Measurements from ENCODE around the gene KIF24.
A peak's percentile ranks its signal among the peaks of the same experiment; 100 is the strongest.

The KIF24 gene

DNA sequence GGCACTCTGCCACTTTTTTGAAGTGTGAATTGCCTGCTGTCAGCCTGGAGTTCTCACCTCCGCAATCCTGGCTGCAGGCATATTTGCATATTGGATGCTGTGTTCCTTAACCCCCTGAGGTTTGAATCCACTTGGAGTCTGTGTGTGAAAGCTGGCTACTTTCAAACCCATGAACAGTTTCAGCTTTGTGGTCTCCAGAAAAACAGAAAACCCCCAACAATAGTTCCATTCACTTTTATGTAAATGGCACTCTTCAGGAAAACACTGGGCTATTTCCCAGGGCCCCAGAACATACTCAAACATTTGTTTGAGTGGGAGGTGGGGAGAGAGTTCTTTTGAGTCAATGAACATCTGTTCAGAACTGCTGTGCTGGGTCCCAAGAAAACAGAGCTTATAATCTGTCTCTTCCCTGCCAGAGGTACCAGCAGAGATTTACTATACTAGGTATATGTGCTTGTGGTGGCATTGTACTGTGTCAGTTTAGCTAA, 5.3 kb upstream of the KIF24 start:
- no peak for DNase-seq (ENCODE audit: low read depth)
- TF ChIP-seq, protein P1, sequence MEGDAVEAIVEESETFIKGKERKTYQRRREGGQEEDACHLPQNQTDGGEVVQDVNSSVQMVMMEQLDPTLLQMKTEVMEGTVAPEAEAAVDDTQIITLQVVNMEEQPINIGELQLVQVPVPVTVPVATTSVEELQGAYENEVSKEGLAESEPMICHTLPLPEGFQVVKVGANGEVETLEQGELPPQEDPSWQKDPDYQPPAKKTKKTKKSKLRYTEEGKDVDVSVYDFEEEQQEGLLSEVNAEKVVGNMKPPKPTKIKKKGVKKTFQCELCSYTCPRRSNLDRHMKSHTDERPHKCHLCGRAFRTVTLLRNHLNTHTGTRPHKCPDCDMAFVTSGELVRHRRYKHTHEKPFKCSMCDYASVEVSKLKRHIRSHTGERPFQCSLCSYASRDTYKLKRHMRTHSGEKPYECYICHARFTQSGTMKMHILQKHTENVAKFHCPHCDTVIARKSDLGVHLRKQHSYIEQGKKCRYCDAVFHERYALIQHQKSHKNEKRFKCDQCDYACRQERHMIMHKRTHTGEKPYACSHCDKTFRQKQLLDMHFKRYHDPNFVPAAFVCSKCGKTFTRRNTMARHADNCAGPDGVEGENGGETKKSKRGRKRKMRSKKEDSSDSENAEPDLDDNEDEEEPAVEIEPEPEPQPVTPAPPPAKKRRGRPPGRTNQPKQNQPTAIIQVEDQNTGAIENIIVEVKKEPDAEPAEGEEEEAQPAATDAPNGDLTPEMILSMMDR (IDR thresholded peaks at IDR 0.05; ENCODE audit: control insufficient read depth, extremely low read depth, insufficient read depth), result no peak
- H3K4me3 ChIP-seq (ENCODE audit: low read depth, low read length), result no peak overlapping the region

DNA sequence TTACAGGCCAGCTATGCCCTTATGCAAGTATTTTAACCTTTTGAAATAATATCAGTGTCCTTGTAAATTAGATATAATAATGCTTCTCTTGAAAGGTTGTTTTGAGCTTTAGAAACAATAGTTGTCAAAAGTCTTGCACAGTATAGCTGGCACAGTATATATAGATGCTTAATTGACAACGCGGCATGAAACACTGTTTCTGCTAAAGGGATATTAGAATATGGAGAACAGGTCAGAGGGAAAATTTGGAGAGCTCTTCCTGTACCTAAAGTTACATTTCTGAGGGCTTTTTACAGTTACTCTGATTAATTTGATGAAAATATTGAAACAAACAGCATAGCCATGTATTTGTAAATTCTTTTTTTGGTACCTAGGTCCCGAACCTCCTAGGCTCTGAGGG, 4.8 kb upstream of the KIF24 start:
- TF ChIP-seq, protein P1 (IDR thresholded peaks at IDR 0.05; ENCODE audit: control insufficient read depth, extremely low read depth, insufficient read depth), result no peak
- DNase-seq (ENCODE audit: low read depth), result no peak

DNA sequence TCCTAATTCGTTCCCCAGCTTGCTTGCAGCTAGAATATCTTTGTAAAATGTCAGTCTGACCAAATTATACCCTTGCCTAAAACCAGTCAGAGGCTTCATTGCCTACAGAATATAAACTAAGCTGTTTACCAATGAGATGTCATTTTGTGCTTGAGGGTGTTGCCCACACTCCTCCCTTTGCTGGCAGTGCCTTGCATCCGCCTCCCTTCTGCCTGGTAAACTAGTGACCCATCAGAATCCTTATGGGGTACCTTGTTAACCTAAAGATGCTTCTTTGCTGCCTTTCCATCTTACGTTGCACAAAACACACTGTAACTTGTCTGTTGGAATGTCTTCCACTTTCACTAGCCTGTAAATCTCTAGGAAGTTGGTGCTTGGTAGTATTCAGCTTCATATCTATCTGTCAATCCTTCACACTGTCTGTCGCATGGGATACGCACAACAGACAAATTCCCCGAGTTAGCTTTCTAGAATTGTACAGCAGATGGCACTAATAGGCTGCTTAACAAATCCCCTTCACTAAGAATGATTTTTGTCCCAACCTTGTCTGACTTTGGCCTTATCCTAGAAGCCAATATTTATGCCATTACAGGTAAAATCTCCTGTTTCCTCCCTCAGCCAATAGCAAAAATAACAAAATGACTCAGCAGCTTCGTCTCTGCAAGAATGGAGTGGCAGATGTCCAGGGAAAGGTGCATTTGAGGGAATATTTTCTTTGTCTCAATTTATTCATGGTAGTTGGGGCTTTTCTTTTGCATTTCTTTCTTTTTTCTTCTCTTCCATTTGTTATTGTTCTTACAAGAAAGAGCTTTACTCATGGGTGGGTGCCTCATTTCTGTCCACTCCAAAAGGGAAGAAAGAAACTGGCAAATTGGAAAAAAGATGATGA, 3.3 kb upstream of the KIF24 start:
- TF ChIP-seq, protein P1 (IDR thresholded peaks at IDR 0.05; ENCODE audit: control insufficient read depth, extremely low read depth, insufficient read depth), result peak; percentile 46
- H3K4me3 ChIP-seq (ENCODE audit: low read depth, low read length), result no peak overlapping the region
- DNase-seq (ENCODE audit: low read depth), result no peak

More for the DNA sequence above, 4.8 kb upstream of the KIF24 start:
- H3K4me3 ChIP-seq (ENCODE audit: low read depth, low read length), result no peak overlapping the region

DNA sequence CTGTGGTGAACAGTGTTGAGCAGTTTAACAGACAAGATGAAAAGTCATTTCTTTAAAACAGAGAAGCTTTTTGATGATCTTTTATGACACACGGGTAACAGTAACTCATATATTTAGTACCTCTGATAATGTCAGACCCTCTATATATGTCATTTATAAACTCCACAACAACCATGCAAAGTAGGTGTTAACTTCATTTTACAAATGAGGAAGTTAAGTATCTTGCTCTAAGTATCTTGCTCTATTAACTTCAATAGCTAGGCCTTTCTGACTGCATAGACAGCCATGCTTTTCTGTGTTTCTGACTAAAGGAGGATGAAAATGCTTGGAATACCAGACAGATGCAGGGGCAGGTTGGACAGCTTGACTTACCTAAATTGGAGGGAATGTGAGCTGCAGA, 2.1 kb upstream of the KIF24 start:
- TF ChIP-seq, protein P1 (IDR thresholded peaks at IDR 0.05; ENCODE audit: control insufficient read depth, extremely low read depth, insufficient read depth), result no peak
- no peak for DNase-seq (ENCODE audit: low read depth)
- H3K4me3 ChIP-seq (ENCODE audit: low read depth, low read length), result no peak overlapping the region

DNA sequence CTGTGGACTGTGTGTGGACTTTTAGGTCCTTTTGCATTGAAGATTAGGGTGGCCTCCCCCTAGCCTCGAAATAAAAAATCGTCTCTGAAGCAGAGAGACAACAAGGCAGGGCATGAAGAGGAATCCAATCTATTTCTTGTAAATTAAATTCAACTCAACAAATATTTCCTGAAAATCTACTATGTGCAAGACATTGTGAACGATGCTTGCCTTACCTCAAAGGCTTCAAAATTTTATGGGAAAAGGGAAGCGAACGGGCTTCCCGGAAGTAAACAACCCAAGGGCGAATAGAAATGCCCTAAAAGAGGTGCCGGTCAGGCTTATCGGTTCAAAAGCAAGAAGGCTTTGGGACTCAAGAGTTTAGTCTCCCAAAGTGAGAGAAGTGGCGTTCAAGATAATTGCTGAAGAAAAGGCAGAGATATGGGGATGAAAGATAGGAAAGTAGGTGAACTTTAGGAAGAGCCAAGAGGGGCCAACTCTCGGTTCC, 525 bp downstream of the KIF24 start:
- peak overlapping the region; percentile 97 for H3K4me3 ChIP-seq (ENCODE audit: low read depth, low read length)
- TF ChIP-seq, protein P1 (IDR thresholded peaks at IDR 0.05; ENCODE audit: control insufficient read depth, extremely low read depth, insufficient read depth), result no peak
- peak; percentile 38 for DNase-seq (ENCODE audit: low read depth)

DNA sequence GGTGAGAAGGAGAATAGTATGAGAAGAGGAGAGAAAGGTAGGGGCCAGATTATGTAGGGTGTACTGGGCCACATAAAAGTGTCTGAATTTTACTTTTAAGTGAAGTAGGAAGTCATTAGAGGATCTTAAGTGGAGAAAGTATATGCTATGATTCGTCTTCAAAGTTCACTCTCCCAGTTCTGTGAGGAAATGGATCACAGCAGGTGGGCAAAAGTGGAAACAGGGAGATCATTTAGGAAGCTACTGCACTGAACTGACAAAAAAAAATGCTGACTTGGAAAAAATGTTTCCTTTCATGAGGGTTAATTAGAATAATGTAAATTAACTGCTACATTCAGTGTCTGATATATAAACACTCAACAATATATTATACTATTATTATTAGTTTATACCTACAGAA, 2.4 kb downstream of the KIF24 start:
- TF ChIP-seq, protein P1 (IDR thresholded peaks at IDR 0.05; ENCODE audit: control insufficient read depth, extremely low read depth, insufficient read depth), result no peak
- DNase-seq (ENCODE audit: low read depth), result no peak
- H3K4me3 ChIP-seq (ENCODE audit: low read depth, low read length), result no peak overlapping the region
